HG02798 (cell line): ENCODE data around the gene UNC5C.

Experiments
- ATAC-seq: cut with Tn5 transposase; IDR thresholded peaks from one replicate; pipeline ENCODE4 v1.9.1; 2021; ENCODE audit warnings: mild to moderate bottlenecking; ENCODE audit not compliant: unreplicated experiment, poor library complexity

UNC5C gene

DNA sequence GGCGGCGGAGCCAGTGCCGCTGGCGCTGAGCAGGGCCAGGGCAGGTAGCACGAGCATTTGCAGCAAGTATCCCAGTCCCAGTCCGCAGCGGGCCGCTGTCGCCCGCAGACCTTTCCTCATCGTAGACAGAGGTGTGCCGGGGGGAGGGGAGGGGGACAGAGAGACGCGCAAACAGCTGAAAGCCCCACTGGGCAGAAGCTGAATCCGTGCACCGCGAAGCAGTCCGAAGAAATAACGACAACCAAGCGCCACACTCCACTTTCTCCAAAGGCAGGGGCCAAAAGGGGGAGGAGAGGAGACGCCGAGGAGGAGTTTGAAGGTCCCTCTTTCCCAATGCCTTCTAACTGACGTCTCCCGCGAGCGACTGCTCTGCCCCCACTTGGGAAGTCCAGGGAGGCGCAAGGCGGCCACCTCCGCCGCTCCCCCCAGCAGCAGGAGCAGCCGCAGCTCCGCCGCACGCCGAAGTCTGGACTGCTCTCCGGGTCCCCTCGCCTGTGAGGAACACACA is at the start of gene UNC5C:
UNC5C (minus strand) TSS at position 236 of the 508 bp plus-strand sequence.
- ATAC-seq: no peak

- ATAC-seq: no peak
Measured at GRCh38 chr4:95596676-95597075, 47.9 kb upstream of the UNC5C start.

- no peak for ATAC-seq
Measured at GRCh38 chr4:95594629-95595028, 45.9 kb upstream of the UNC5C start.

GRCh38 chr4:95594013-95594412 is 45.2 kb upstream of the UNC5C start:
- no peak for ATAC-seq

DNA sequence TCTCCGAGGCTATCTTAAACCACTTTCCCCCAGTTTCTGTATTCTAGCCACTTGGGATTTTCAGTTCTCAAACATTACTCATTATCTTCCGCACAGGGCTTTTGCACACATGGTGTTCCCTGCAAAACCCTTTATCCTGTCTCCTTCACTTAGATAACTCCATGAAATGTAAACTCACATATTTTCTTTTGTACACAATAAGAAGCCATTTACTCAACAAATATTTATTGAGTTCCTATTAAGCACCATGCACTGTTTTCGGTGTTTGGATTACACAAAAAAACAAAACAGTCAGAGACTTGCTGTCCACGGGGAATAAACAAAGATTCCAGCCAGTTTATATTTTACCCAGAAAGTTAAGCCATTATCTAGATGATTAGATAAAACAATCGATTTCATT is 42.5 kb upstream of the UNC5C start:
- ATAC-seq: no peak

DNA sequence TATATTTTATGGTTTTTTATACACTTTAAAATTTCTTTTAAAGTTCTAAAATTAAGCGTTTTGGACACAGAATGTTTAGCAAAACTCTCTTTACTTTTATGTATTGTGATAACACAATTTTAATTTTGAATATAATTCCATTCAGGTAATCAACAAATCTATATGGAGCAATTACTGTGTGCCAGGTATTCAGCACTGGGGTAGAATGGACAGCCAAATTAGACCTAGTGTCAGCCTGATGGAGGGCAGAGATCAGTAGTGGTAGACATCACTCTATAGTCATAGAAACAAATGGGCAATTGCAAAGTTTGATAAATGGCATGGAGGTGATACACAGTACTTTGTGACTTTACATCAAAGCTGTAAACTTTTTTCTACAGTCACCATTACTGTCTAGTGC is 41.8 kb upstream of the UNC5C start:
- no peak for ATAC-seq

- ATAC-seq: no peak
Measured at GRCh38 chr4:95585016-95585695, 36.4 kb upstream of the UNC5C start.

- no peak for ATAC-seq
Measured at GRCh38 chr4:95580226-95580625, 31.5 kb upstream of the UNC5C start.

DNA sequence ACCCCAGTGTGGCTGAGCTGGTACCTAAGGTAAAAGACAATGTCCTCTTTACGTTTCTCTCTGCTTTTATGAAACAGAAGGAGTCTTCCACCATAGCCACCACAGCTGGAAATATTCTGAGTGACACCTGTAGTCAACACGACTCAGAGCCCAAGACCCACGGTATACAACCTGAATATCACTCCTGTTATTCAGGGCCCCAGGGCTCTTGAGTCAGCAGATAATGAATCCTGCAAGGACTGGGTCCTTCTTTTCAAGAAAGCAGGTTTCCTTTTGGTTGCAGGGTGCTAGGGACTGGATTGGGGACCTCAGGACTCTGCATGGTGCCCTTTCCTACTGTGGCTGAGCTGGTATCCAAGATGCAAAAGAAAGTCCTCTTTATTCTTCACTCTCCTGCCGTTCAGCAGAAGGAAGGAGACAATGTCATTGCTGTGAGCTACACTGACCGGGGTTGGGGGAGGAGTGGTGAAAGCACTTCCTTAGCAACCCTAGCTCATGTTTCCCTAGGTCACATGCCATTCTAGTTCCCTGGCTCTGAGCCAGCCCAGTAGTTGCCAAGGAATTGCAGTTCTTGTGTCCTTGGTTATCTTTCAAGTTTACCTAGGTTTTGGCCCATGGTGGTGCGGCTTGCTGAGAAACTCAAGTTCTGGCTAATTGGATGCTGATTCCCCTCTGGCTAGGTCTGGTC is 23.7 kb upstream of the UNC5C start:
- ATAC-seq: no peak

DNA sequence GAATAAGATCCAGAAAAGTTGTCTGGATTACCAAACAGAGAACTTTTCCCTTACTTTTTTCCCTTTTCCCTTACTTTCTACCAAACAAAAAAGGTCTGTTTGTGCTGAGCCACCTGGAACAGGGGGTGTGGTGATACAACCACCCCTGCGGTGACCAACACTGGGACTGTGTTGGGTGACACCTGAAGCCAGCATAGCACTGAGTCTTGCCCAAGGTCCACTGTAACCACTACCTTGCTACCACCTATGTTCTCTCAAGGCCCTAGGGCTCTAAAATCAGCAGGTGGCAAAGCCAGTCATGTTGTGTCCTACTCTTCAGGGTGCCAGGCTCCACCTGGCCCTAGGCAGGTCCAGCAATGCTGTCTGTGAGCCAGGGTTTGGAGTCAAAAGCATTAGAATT is 22.8 kb upstream of the UNC5C start:
- no peak for ATAC-seq

- ATAC-seq: no peak
Measured at GRCh38 chr4:95563638-95564337, 15.0 kb upstream of the UNC5C start.

DNA sequence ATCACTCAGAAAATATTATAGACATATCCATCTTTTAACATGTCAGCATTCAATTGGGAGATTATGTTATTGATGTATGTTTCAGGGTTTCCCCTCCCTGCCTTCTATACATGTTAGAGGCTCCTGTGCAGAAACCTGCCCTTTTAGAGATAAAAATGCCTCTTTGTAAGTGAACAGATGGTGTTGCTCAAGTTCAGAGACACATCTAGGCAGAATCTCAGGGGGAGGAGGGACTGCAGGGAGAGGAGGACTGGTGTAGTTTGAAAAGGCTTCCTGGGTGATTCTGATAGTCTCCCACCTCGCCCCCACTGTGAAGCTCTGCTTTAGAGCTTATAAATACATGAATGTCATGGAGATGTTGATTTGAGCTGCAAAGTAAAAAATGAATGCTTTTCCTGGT is 12.0 kb upstream of the UNC5C start:
- ATAC-seq: no peak

GRCh38 chr4:95556207-95556859 is 7.6 kb upstream of the UNC5C start:
- ATAC-seq: no peak

- no peak for ATAC-seq
Measured at GRCh38 chr4:95552942-95553550, 4.3 kb upstream of the UNC5C start.

GRCh38 chr4:95551653-95552052 is 2.9 kb upstream of the UNC5C start:
- ATAC-seq: no peak

DNA sequence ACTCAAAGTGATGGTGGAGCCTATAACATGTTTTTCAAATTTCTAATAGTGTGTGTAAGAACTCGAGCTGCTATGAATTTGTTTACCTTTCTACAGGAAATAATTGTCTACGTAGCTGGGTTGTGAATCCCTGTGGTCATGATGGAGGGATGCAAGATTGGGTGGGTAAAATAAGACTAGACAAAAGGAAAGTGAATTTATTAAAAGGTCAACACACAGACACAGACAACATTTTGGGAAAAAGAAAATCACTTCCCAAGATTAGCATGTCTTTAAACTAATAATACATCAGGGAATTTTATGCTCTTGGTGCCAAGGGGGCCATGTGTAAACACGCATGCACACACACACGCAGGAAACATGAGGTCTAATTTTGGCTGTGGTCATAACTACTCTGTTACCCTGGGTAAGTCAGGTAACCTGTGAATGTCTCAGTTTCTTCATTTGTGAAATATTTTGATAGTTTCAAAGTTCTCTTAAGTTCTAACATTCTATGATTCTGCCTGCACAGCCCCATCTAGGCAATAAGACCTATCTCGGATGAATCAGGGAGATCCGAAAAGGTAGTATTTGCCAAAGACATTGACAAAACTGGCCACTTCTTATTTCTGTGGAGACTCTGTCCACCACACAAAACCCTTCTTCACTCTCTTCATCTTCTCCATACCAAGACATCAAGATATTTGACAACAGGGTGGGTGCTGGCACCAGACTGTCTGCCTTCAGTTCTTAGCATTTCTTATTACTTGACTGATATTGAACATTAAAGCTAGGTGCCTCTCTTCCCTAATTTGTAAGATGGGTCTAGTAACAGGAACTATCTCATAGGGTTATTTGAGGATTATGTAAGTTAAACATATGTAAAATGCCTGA is 1.6 kb upstream of the UNC5C start:
- ATAC-seq: no peak

DNA sequence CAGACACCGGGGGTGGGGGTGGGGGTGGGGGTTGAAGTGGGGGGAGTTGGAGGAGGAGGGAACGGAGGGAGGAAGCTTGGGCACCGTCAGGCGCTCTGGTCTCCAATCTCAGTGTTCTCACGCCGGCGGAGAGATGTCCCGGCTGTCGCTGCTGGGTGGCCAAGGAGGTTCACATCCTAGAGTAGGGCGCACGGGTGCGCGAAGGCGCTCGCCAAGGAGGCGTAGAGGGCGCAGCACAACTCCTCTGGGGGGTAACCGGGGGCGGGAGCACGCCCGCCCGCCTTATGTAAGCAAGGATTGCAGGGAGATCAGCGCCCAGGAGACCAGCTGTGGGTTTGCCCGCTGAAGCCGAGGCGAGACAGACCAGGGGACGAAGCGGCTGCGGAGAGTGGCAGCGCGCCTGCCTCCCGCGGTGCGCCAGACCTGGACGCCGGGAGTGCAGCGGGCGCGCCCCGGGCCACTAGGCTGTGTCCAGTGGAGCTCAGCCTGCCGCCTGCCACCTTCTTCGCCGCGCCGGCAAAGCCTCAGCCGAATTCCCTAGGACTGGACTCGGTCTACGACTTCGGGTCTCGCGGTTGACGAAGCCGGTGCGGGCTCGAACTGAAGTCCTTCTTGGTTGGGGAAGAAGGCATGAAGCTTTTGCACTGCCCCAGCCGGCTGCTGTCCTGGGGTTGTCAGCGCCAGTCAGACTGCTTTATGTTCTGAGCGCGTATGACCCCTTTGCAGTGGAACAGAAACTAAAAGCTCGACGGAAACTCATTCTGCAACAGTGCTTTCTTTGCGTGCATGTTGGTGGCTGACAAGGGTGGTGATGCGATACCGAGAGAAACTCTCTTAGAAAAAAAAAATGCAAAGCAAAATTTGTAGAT is 707 bp upstream of the UNC5C start:
- peak; percentile 93 for ATAC-seq

DNA sequence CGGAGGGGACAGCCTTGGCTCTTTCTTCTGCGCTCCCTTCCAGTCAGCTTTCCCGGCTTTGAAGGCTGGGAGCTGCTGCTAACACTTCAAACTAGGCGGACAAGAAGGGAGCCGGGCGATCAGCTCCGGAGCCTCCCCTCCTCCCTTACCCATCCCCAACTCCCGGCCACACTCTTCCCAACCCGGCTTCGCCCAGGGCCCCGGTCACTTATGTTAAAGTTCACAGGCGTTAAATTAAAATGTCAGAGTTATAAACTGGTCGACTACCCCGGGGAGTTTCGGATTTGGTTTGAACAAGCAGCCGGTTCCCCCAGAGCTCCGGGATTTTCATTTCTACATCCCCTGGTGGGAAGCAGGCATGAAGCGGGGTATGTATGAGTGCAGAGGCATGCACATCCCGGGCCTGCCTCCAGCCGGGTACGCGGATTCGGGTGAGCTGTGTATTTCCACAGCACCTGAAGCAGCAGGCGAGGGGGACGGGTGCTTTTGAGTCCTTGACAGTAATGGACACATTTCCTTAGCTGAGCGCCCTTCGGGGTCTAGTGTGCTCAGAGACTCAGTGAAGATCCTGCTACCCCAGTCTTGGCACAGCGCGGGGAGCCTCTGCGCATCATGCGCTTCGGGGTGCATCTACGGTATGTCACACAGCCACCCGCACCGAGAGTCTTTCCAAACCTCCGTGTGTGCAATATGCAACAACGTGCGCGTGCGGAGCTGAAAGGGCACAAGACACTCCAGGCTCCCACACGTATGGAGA is 880 bp downstream of the UNC5C start:
- no peak for ATAC-seq
